Upper lobe of left lung (tissue), 6 donors: Measurements from ENCODE around the gene MYO1G. TPM values are rescaled to one million over a fixed set of nuclear protein-coding genes. Genes with fewer than 3 reads are reported as not detected.

ENCODE experiments used
- ATAC-seq, 2 donors: fragments of 200-7000 bp; cut with Tn5 transposase; one replicate each; pipeline ENCODE4 v1.9.1; 2022; ENCODE audit warnings: mild to moderate bottlenecking in 2 of 2, moderate library complexity in 2 of 2; ENCODE audit not compliant: low FRiP score in 2 of 2
- DNase-seq, 2 donors: peaks; one replicate each; pipeline ENCODE4 v3.0.0-alpha.2; 2019 to 2020
- H3K27ac ChIP-seq, 4 donors: fragments of 200-600 bp; sonication (generic); one replicate each; pipeline ENCODE4 v1.5.1; 2016 to 2019
- H3K27me3 ChIP-seq, 4 donors: fragments of 200-600 bp; sonication (generic); one replicate each; pipeline ENCODE4 v1.5.1; 2017 to 2019
- H3K36me3 ChIP-seq, 4 donors: fragments of 200-600 bp; sonication (generic); one replicate each; pipeline ENCODE4 v1.5.1; 2016 to 2019
- H3K4me1 ChIP-seq, 4 donors: fragments of 200-600 bp; sonication (generic); one replicate each; pipeline ENCODE4 v1.5.1; 2018 to 2019
- H3K4me3 ChIP-seq, 4 donors: fragments of 200-600 bp; sonication (generic); one replicate each; pipeline ENCODE4 v1.5.1; 2017 to 2019; ENCODE audit warnings: mild to moderate bottlenecking in 2 of 4, moderate library complexity in 1 of 4
- H3K9me3 ChIP-seq, 4 donors: fragments of 200-600 bp; sonication (generic); one replicate each; pipeline ENCODE4 v1.5.1; 2018 to 2019
- CTCF ChIP-seq, 6 experiments: fragments of 450-650 bp in 4 of 6; fragments of 200-600 bp in 2 of 6; sonication (generic) in 2 of 6; IDR thresholded peaks; one replicate each; pipeline ENCODE4 v1.5.1; 2016 to 2019; ENCODE audit warnings: antibody characterized with exemption in 6 of 6
- EP300 ChIP-seq, 4 donors: sonication (generic); formaldehyde crosslinking; IDR thresholded peaks; one replicate each; pipeline ENCODE4 v1.5.1; 2017; ENCODE audit warnings: antibody characterized with exemption in 4 of 4, control low read depth in 2 of 4
- POLR2A ChIP-seq, 4 donors: fragments of 450-650 bp; IDR thresholded peaks; one replicate each; pipeline ENCODE4 v1.5.1; 2016 to 2017; ENCODE audit warnings: antibody characterized with exemption in 4 of 4, mild to moderate bottlenecking in 2 of 4
- POLR2AphosphoS5 ChIP-seq, 2 donors: sonication (generic); formaldehyde crosslinking; IDR thresholded peaks; one replicate each; pipeline ENCODE4 v1.5.1; 2017; ENCODE audit warnings: antibody characterized with exemption in 2 of 2
- WGBS, 2 donors: methylation state at CpG; one replicate each; pipeline ENCODE4 v1.1.5; 2017 to 2018; 5-methylcytosine and 5-hydroxymethylcytosine counted together
- total RNA-seq, 6 donors: library from RNA; depleted of rRNA in 4 of 6; stranded (reverse); fragments of >200 nt in 4 of 6; gene quantifications; one replicate each; pipeline versions ENCODE4 v1.1.0 to v1.2.1, GENCODE V29; 2016 to 2021
- donor health status: DM: no; HTN: no; CAD: no; lungs with moderate emphysema.
- donor health status: DM: no; HTN: yes; CAD: no; lungs with severe emphysema.

Gene MYO1G
- total RNA-seq, 6 donors from 2014 or later, result 19.7 to 51.3 (median 38.0) TPM

- TF ChIP-seq POLR2A (IDR thresholded peaks at IDR 0.05) (no peak), CTCF (IDR thresholded peaks at IDR 0.05) (no peak), POLR2AphosphoS5 (IDR thresholded peaks at IDR 0.05) (no peak), EP300 (IDR thresholded peaks at IDR 0.05) (no peak)
- H3K27me3 ChIP-seq, result no peaks in the 10 kb centered on the region
- DNase-seq, result no peak
- H3K4me3 ChIP-seq, result peak overlapping the region in 1 of 4 donors; percentile 63
- 61 to 72% methylated on average over 3 of the region's 3 CpGs for WGBS, 2 donors
- peak overlapping the region in 1 of 4 donors; percentile 1 for H3K27ac ChIP-seq
- H3K4me1 ChIP-seq, result peaks cover 26 to 54% (median 51%) of the 10 kb centered on the region in 4 donors
- peaks cover 8 to 42% (median 32%) of the 10 kb centered on the region in 4 donors for H3K36me3 ChIP-seq
- ATAC-seq, result no peak
- no peaks in the 10 kb centered on the region for H3K9me3 ChIP-seq
Observed at GRCh38 chr7:44984478-44984758, 5.6 kb upstream of the MYO1G start.

GRCh38 chr7:44983742-44984477, 5.1 kb upstream of the MYO1G start:
- TF ChIP-seq POLR2AphosphoS5 (IDR thresholded peaks at IDR 0.05), result no peak
- no peak for TF ChIP-seq POLR2A (IDR thresholded peaks at IDR 0.05)
- TF ChIP-seq EP300 (IDR thresholded peaks at IDR 0.05), result no peak
- TF ChIP-seq CTCF (IDR thresholded peaks at IDR 0.05), result no peak
- peaks cover 31 to 59% (median 55%) of the 10 kb centered on the region in 4 donors for H3K4me1 ChIP-seq

GRCh38 chr7:44982970-44983369, 4.2 kb upstream of the MYO1G start:
- H3K27ac ChIP-seq, result no peak overlapping the region
- peaks cover 8 to 47% (median 32%) of the 10 kb centered on the region in 4 donors for H3K36me3 ChIP-seq
- peaks cover 33 to 67% (median 64%) of the 10 kb centered on the region in 4 donors for H3K4me1 ChIP-seq
- ATAC-seq, result no peak
- 85 to 100% methylated on average over 1 of the region's 1 CpG for WGBS, 2 donors
- H3K27me3 ChIP-seq, result no peaks in the 10 kb centered on the region
- no peak overlapping the region for H3K4me3 ChIP-seq
- DNase-seq, result no peak
- no peak for TF ChIP-seq CTCF (IDR thresholded peaks at IDR 0.05)
- no peak for TF ChIP-seq POLR2AphosphoS5 (IDR thresholded peaks at IDR 0.05)
- no peak for TF ChIP-seq EP300 (IDR thresholded peaks at IDR 0.05)
- no peak for TF ChIP-seq POLR2A (IDR thresholded peaks at IDR 0.05)
- no peaks in the 10 kb centered on the region for H3K9me3 ChIP-seq

More at GRCh38 chr7:44983742-44984477, 5.1 kb upstream of the MYO1G start:
- no peaks in the 10 kb centered on the region for H3K27me3 ChIP-seq
- no peak for ATAC-seq
- H3K27ac ChIP-seq, result peak overlapping the region in 1 of 4 donors; percentile 1
- H3K9me3 ChIP-seq, result no peaks in the 10 kb centered on the region
- WGBS, 2 donors, result 84 to 87% methylated on average over 5 to 6 of the region's 6 CpGs
- DNase-seq, result no peak
- peaks cover 8 to 42% (median 32%) of the 10 kb centered on the region in 4 donors for H3K36me3 ChIP-seq
- peak overlapping the region in 1 of 4 donors; percentile 63 for H3K4me3 ChIP-seq

GRCh38 chr7:44982535-44982923, 3.7 kb upstream of the MYO1G start:
- ATAC-seq (no peak), DNase-seq (no peak)
- Histone ChIP-seq H3K9me3 (no peaks in the 10 kb centered on the region), H3K36me3 (peaks cover 8 to 47% (median 32%) of the 10 kb centered on the region in 4 donors), H3K4me3 (no peak overlapping the region), H3K27me3 (no peaks in the 10 kb centered on the region), H3K27ac (no peak overlapping the region), H3K4me1 (peaks cover 33 to 68% (median 65%) of the 10 kb centered on the region in 4 donors)
- no peak for TF ChIP-seq EP300 (IDR thresholded peaks at IDR 0.05)
- no peak for TF ChIP-seq CTCF (IDR thresholded peaks at IDR 0.05)
- TF ChIP-seq POLR2AphosphoS5 (IDR thresholded peaks at IDR 0.05), result no peak
- no peak for TF ChIP-seq POLR2A (IDR thresholded peaks at IDR 0.05)
- WGBS, 2 donors, result 89 to 100% methylated on average over 1 of the region's 1 CpG
